Large intestine (tissue), 3 donors: Measurements from ENCODE around the gene H6PD. TPM values are rescaled to one million over a fixed set of nuclear protein-coding genes. Genes with fewer than 3 reads are reported as not detected.
"Not testable (repeated sequence)": the region's sequence is repeated elsewhere in the genome, so short reads cannot be mapped to it uniquely, and the experiment has no call there.

Experiments
- DNase-seq, 2 donors: peaks; one replicate each; pipeline versions ENCODE4 v3.0.0 to v3.0.0-alpha.2; 2013
- H3K27ac ChIP-seq: one replicate; pipeline ENCODE4 v1.5.1; 2013; ENCODE audit warnings: low read length
- H3K27me3 ChIP-seq: 2 replicates; pipeline ENCODE4 v1.6.1; 2013; ENCODE audit warnings: low read length; ENCODE audit not compliant: control insufficient read depth, insufficient read depth
- H3K36me3 ChIP-seq: 2 replicates; pipeline ENCODE4 v1.6.1; 2013; ENCODE audit warnings: low read length; ENCODE audit not compliant: control insufficient read depth, insufficient read depth
- H3K4me1 ChIP-seq: one replicate; pipeline ENCODE4 v1.6.1; 2013; ENCODE audit warnings: low read length; ENCODE audit not compliant: control insufficient read depth, insufficient read depth
- H3K4me3 ChIP-seq: one replicate; pipeline ENCODE4 v1.5.1; 2013; ENCODE audit warnings: low read length
- H3K9me3 ChIP-seq: one replicate; pipeline ENCODE4 v1.6.1; 2013; ENCODE audit warnings: mild to moderate bottlenecking, low read depth, low read length, moderate library complexity; ENCODE audit not compliant: control insufficient read depth
- WGBS: methylation state at CpG from one replicate; pipeline ENCODE4 v1.1.5; 2013; ENCODE audit warnings: low lambda C conversion rate; ENCODE audit not compliant: insufficient coverage; 5-methylcytosine and 5-hydroxymethylcytosine counted together
- polyA plus RNA-seq: library from polyadenylated mRNA; unstranded; fragments of 120-200 nt; gene quantifications from one replicate; pipeline ENCODE4 v1.2.1, GENCODE V29; 2013

The H6PD gene
- polyA plus RNA-seq, 1 donor: 36.6 TPM

DNA sequence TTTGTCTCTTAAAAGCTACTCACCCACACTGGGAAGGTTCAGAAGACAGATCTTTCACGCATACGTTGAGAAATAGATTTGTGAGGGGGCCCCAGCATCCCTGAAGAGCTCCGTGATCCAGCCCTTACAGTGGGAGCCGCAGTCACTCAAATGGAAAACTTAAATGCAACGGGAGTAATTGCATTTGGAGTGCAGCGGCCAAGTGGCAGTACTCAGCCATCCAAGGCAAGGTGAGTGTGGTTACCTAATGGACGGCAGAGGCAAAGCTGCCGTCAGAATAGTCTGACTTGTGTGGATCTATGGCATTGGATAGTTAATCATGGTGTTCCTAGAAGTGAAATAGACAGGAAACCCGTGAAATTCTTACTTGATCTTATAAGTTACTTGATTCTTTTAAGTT lies 63.3 kb downstream of the H6PD start:
- DNase-seq: no peak
- Histone ChIP-seq H3K27me3 (no peaks in the 10 kb centered on the region), H3K9me3 (no peaks in the 10 kb centered on the region), H3K27ac (no peak overlapping the region), H3K4me3 (no peak overlapping the region), H3K36me3 (peaks cover 5% of the 10 kb centered on the region), H3K4me1 (peaks cover 66% of the 10 kb centered on the region)
- 0% methylated on average over 1 of the region's 9 CpGs for WGBS

GRCh38 chr1:9298282-9298681 lies 63.7 kb downstream of the H6PD start:
- peaks cover 5% of the 10 kb centered on the region for H3K36me3 ChIP-seq
- peak overlapping the region; percentile 25 for H3K27ac ChIP-seq
- DNase-seq: no peak
- H3K4me1 ChIP-seq: peaks cover 70% of the 10 kb centered on the region
- H3K27me3 ChIP-seq: no peaks in the 10 kb centered on the region
- no peak overlapping the region for H3K4me3 ChIP-seq
- no peaks in the 10 kb centered on the region for H3K9me3 ChIP-seq
- WGBS: no CpG with 5 or more reads among the region's 3 CpGs

DNA sequence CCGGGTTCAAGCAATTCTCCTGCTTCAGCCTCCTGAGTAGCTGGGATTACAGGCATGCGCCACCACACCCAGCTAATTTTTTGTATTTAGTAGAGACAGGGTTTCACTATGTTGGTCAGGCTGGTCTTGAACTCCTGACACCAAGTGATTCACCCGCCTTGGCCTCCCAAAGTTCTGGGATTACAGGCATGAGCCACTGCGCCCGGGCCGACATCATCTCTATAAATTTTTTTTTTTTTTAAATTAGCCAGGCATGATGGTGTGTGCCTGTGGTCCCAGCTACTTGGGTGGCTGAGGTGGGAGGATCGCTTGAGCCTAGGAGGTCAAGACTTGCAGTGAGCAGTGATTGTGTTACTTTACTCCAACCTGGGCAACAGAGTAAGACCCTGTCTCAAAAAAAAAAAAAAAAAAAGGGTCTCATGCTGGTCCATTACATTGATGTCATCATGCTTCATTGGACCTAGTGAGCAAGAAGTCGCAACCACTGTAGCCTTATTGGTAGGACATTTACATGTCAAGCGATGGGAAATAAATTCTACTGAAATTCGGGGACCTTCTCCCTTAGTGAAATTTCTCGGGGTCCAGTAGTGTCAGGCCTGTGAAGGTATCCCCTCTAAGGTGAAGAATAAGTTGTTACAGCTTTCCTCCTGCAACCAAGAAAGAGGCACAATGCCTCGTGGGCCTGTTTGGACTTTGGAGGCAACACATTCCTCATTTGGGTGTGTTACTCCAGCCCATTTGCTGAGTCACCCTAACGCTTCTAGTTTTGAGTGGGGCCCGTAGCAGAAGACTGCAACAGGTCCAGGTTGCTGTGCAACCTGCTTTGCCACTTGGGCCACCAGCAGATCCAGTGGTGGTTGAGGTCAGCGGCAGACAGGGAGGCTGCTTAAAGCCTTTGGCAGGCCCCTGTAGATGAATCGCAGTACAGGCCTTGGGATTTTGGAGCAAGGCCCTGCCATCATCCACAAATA lies 65.3 kb downstream of the H6PD start:
- Histone ChIP-seq H3K4me1 (peaks cover 74% of the 10 kb centered on the region), H3K27ac (peak overlapping the region; percentile 80)
- not testable (repeated sequence) for H3K36me3 ChIP-seq, H3K9me3 ChIP-seq, H3K27me3 ChIP-seq, H3K4me3 ChIP-seq
- 100% methylated on average over 1 of the region's 16 CpGs for WGBS
- DNase-seq: peak; percentile 90 to 95

DNA sequence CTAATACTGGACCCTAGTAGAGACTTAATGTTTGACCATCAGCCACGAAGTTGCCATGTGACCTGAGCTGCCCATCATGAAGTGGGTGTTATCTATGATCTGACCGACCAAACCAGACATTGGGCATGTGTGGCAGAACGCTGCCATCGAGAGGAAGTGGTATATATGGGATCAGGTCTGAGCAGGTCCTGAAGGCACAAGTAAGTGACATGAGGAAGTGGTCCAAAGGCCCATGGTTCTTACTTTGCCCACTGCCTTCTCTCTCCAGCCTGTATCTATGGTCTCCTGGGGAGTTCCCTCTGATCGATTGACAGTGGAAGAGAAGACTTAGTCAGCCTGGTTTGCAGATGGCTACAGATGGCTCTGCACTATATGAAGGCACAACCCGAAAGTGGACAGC lies 66.0 kb downstream of the H6PD start:
- H3K9me3 ChIP-seq: no peaks in the 10 kb centered on the region
- peak overlapping the region; percentile 80 for H3K27ac ChIP-seq
- H3K4me3 ChIP-seq: no peak overlapping the region
- H3K4me1 ChIP-seq: peaks cover 67% of the 10 kb centered on the region
- no peak for DNase-seq
- no peaks in the 10 kb centered on the region for H3K27me3 ChIP-seq
- peaks cover 5% of the 10 kb centered on the region for H3K36me3 ChIP-seq
- no CpG with 5 or more reads among the region's 6 CpGs for WGBS

DNA sequence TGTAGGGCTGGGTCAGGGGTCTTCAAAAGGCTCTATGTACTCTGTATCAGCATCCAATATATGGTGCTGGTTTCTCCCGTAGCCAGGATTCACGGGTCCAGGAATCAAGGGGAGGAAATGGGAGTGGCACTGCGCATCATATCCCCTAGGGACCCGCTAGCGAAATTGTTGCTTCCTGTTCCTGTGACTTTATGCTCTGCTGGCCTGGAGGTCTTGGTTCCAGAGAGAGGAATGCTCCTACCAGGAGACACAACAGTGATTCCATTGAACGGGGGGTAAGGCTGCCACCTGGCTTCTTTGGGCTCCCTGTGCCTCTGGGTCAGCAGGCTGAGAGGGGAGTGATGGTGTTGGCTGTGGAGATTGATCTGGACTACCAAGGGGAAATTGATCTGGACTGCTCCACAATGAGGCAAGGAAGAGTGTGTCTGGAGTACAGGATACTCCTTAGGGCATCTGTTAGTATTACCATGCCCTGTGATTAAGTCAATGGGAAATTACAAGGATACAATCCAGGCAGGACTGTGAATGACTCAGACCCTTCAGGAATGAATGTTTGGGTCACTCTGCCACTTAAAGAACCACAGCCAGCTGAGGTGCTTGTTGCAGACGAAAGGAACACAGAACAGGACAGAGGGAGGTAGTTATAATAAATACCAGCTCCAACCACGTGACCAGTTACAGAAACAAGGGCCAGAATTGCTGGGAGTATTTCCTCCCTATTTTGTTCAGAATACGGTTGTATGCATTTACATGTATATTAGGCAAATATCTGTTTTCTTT lies 68.4 kb downstream of the H6PD start:
- Histone ChIP-seq H3K27ac (peak overlapping the region; percentile 74), H3K4me1 (peaks cover 44% of the 10 kb centered on the region), H3K9me3 (no peaks in the 10 kb centered on the region), H3K27me3 (no peaks in the 10 kb centered on the region), H3K36me3 (peaks cover 3% of the 10 kb centered on the region), H3K4me3 (no peak overlapping the region)
- peak in 1 of 2 donors; percentile 48 for DNase-seq
- no CpG with 5 or more reads among the region's 9 CpGs for WGBS

DNA sequence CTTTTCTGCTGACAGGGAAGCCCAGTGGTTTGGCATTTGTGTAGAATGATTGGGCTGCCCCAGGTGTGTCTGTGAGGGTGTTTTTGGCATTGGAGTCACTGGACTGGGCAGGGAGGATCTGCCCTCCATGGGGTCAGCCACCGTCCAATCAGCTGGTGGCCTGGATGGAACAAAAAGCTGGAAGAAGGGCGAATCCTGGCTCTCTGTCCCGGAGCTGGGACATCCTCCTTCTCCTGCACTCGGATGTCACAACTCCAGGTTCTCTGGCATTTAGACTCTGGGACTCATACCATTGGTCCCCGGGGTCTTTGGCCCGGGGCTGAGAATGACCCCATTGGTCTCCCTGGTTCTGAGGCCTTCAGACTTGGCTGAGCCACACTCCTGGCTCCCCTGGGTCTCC lies 69.3 kb downstream of the H6PD start:
- Histone ChIP-seq H3K9me3 (no peaks in the 10 kb centered on the region), H3K27me3 (no peaks in the 10 kb centered on the region), H3K4me3 (no peak overlapping the region), H3K4me1 (peaks cover 40% of the 10 kb centered on the region), H3K27ac (no peak overlapping the region), H3K36me3 (peaks cover 3% of the 10 kb centered on the region)
- WGBS: no CpG with 5 or more reads among the region's 6 CpGs
- no peak for DNase-seq

DNA sequence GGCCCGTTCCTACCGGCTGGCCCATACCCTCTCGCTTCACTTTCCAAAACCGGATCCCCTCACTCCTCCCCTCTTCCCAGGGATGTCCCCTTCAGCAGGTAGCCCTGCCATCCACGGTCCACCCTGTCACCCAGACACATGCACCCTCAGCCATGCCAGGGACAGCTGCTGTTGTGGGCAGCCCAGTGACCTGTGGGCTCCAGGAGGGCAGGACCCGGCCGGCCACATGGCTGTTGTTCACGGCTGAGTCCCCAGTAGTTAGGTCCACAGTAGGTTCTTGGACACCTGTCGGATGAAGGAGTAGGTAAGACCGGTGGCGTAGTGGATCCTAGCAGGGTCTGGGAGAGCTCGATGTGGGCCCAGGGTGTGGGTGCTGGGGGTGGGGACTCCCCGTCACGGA lies 70.6 kb downstream of the H6PD start:
- peaks cover 35% of the 10 kb centered on the region for H3K4me1 ChIP-seq
- H3K36me3 ChIP-seq: peaks cover 3% of the 10 kb centered on the region
- H3K27me3 ChIP-seq: no peaks in the 10 kb centered on the region
- DNase-seq: no peak
- H3K9me3 ChIP-seq: no peaks in the 10 kb centered on the region
- no peak overlapping the region for H3K4me3 ChIP-seq
- WGBS: no CpG with 5 or more reads among the region's 14 CpGs
- no peak overlapping the region for H3K27ac ChIP-seq

DNA sequence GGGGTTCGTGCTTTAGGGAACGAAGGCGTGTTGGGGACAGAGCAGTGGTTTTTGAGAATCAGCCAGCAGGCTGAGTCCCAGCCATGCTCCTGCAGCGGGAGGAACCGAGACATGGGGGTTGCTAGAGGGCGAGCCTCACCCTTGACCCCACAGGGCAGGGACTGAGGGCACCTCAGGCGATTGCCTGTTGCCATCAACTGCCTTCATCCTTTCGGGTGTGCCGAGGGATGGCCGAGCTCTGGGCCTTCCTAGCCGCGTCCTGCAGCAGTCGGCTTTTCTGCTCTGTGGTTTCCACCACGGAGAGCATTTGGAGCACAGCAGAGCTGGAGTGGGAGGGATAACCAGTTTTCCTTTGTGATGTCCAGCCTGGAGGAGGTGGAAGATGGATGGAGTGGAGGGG lies 71.4 kb downstream of the H6PD start:
- no peaks in the 10 kb centered on the region for H3K9me3 ChIP-seq
- no CpG with 5 or more reads among the region's 14 CpGs for WGBS
- H3K27ac ChIP-seq: no peak overlapping the region
- no peak overlapping the region for H3K4me3 ChIP-seq
- peaks cover 27% of the 10 kb centered on the region for H3K4me1 ChIP-seq
- no peaks in the 10 kb centered on the region for H3K27me3 ChIP-seq
- no peak for DNase-seq
- H3K36me3 ChIP-seq: no peaks in the 10 kb centered on the region

GRCh38 chr1:9307303-9307702 lies 72.7 kb downstream of the H6PD start:
- no peak for DNase-seq
- peaks cover 17% of the 10 kb centered on the region for H3K4me1 ChIP-seq
- no peaks in the 10 kb centered on the region for H3K9me3 ChIP-seq
- H3K27ac ChIP-seq: no peak overlapping the region
- no peaks in the 10 kb centered on the region for H3K36me3 ChIP-seq
- no peaks in the 10 kb centered on the region for H3K27me3 ChIP-seq
- no peak overlapping the region for H3K4me3 ChIP-seq
- 100% methylated on average over 1 of the region's 10 CpGs for WGBS

DNA sequence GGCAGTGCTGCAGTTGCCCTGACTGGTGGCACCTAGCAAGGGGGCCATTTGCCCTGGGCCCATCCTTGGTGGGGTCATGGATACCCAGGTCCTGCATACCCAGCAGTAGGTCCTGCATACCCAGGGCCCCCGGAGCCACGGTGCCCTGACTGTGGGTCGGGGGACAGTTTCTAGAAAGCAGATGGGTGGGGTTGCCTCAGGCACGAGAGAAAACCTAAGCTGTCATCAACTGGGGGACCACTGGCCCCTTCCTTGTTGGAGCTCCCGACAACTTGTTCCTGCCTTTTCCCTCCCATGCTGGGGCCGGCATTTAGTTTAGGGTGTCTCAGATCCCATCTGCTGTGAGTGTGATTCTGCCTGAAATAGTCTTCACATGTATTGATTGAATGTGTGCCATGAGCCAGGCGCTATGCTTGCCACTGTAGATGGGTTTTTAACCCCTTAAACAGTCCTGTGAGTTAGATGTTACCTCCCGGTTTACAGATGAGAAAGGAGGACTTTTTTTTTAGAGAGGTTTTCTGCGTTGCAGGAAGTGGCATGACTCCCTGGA lies 73.7 kb downstream of the H6PD start:
- whole genome bisulfite sequencing: no CpG with 5 or more reads among the region's 9 CpGs
- Histone ChIP-seq H3K4me3 (no peak overlapping the region), H3K27ac (no peak overlapping the region), H3K9me3 (no peaks in the 10 kb centered on the region), H3K36me3 (no peaks in the 10 kb centered on the region), H3K27me3 (no peaks in the 10 kb centered on the region), H3K4me1 (peaks cover 7% of the 10 kb centered on the region)
- no peak for DNase-seq
